ENCODE data around the gene SOD1. TPM values are rescaled to one million over a fixed set of nuclear protein-coding genes. Genes with fewer than 3 reads are reported as not detected.
"Not testable (repeated sequence)": the region's sequence is repeated elsewhere in the genome, so short reads cannot be mapped to it uniquely, and the experiment has no call there.

The SOD1 gene
- total RNA-seq, 1 donor from 2014 or later: 314 TPM

- no peak for TF ChIP-seq CTCF (conservative IDR thresholded peaks at IDR 0.05; ENCODE audit: low read depth, low read length)
- DNase-seq (ENCODE audit: low read depth): no peak
- H3K4me3 ChIP-seq (ENCODE audit: low read depth, low read length): no peak overlapping the region
Measured at GRCh38 chr21:31665397-31665796, 5.9 kb downstream of the SOD1 start.

- not testable (repeated sequence) for H3K4me3 ChIP-seq (ENCODE audit: low read depth, low read length); DNase-seq (ENCODE audit: low read depth)
Measured at GRCh38 chr21:31665869-31666268, 6.4 kb downstream of the SOD1 start.

GRCh38 chr21:31666445-31667010 is 7.0 kb downstream of the SOD1 start:
- no peak for TF ChIP-seq CTCF (conservative IDR thresholded peaks at IDR 0.05; ENCODE audit: low read depth, low read length)
- no peak for DNase-seq (ENCODE audit: low read depth)
- H3K4me3 ChIP-seq (ENCODE audit: low read depth, low read length): no peak overlapping the region

GRCh38 chr21:31667132-31667531 is 7.6 kb downstream of the SOD1 start:
- H3K4me3 ChIP-seq (ENCODE audit: low read depth, low read length): no peak overlapping the region
- TF ChIP-seq CTCF (conservative IDR thresholded peaks at IDR 0.05; ENCODE audit: low read depth, low read length): no peak
- DNase-seq (ENCODE audit: low read depth): no peak

- H3K4me3 ChIP-seq (ENCODE audit: low read depth, low read length): no peak overlapping the region
- TF ChIP-seq CTCF (conservative IDR thresholded peaks at IDR 0.05; ENCODE audit: low read depth, low read length): no peak
- DNase-seq (ENCODE audit: low read depth): no peak
Measured at GRCh38 chr21:31667639-31668038, 8.1 kb downstream of the SOD1 start.

- no peak overlapping the region for H3K4me3 ChIP-seq (ENCODE audit: low read depth, low read length)
- no peak for TF ChIP-seq CTCF (conservative IDR thresholded peaks at IDR 0.05; ENCODE audit: low read depth, low read length)
- no peak for DNase-seq (ENCODE audit: low read depth)
Measured at GRCh38 chr21:31668651-31669491, 9.4 kb downstream of the SOD1 start.

GRCh38 chr21:31670070-31670469 is 10.6 kb downstream of the SOD1 start:
- no peak overlapping the region for H3K4me3 ChIP-seq (ENCODE audit: low read depth, low read length)
- no peak for DNase-seq (ENCODE audit: low read depth)
- no peak for TF ChIP-seq CTCF (conservative IDR thresholded peaks at IDR 0.05; ENCODE audit: low read depth, low read length)
